ENCODE data around the gene TMEM225B. TPM values are rescaled to one million over a fixed set of nuclear protein-coding genes. Genes with fewer than 3 reads are reported as not detected.

Gene TMEM225B
- total RNA-seq, 1 experiment from 2014 or later: 3.1 TPM

DNA sequence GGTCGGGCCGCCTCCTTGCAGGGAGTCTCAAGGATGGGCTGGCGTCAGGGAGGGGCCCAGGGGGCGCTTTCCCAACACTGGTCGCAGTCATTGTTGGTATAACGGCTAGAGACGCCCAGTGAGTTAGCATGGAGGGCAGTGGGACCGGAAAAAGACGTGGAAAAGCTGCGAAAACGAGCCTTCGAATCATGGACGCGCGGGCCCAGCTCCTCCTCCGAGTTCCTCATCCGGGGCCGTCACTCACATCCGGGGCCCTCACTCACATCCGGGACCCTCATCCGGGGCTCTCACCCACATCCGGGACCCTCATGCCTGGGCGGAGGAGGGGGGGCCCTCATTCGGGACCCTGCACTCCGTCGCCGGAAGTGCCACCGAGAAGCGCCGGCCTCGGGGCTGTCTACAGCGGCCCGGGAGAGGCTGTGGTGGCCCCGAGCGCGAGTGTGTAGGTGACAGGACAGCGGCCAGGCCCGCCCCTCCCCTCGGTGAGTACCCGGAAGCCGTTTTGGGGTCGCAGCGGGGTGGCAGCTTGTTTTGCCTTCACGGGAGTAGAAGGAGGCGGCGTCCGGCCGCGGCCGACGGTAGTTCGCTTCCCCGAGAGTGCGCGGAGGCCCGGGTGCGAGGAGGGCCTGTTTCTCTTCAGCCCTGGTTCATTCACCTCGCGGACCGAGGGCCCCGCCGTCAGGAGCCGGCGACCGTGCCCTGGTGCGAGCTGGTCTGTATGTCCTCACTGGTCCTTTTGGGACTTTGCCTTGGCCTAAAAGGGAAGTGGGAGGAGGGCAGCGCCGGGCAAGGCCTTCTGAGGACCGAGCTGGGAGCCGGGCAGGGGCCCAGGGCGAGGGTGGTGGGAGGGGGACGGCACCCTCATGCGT is 39.5 kb upstream of the TMEM225B start, which contains the start of gene ZNF655 (continued):
- TF ChIP-seq REST (IDR thresholded peaks at IDR 0.05; ENCODE audit: low read depth): no peak
- TF ChIP-seq POLR2A (IDR thresholded peaks at IDR 0.05; ENCODE audit: borderline replicate concordance, extremely low read depth, insufficient read depth, insufficient read length): peak; percentile 74

- RAD21 ChIA-PET (ENCODE audit: low non-redundant PET in 1 of 2, low total read pairs in 2 of 2, uncharacterized antibody in 2 of 2, unreplicated experiment in 2 of 2): no interaction called here
- ATAC-seq (no peak; the same call in 1 of the 2 replicates), DNase-seq (ENCODE audit: low read depth, low spot score) (no peak)
- H3K4me1 ChIP-seq (ENCODE audit: control insufficient read depth in 1 of 2, insufficient read depth in 2 of 2, low read length in 2 of 2): peaks cover 37 to 56% of the 10 kb centered on the region in 2 experiments
- peaks cover 67% of the 10 kb centered on the region for H3K79me2 ChIP-seq (ENCODE audit: insufficient read depth, low read length)
- CTCF ChIA-PET: interaction anchor here (1.3 kb wide), 1 partner anchor 34 kb away, joined by 3 read pairs; no protein-coding TSS in a partner anchor
- H2AFZ ChIP-seq (ENCODE audit: low read depth, low read length, poor library complexity, severe bottlenecking): no peak overlapping the region
- TF ChIP-seq SIN3A (IDR thresholded peaks at IDR 0.05; ENCODE audit: low read depth) (no peak), FOSL1 (IDR thresholded peaks at IDR 0.05; ENCODE audit: low read depth) (no peak), ELF1 (IDR thresholded peaks at IDR 0.05; ENCODE audit: borderline replicate concordance, low read depth) (no peak), CBX3 (IDR thresholded peaks at IDR 0.05; ENCODE audit: low read depth) (no peak), EGR1 (IDR thresholded peaks at IDR 0.05; ENCODE audit: low read depth) (no peak), JUND (IDR thresholded peaks at IDR 0.05) (no peak), TCF7L2 (IDR thresholded peaks at IDR 0.05; ENCODE audit: borderline replicate concordance, extremely low read depth, insufficient read depth, insufficient read length) (no peak)
- TF ChIP-seq, protein P1, sequence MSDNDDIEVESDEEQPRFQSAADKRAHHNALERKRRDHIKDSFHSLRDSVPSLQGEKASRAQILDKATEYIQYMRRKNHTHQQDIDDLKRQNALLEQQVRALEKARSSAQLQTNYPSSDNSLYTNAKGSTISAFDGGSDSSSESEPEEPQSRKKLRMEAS (IDR thresholded peaks at IDR 0.05): no peak
- TF ChIP-seq, protein P2, sequence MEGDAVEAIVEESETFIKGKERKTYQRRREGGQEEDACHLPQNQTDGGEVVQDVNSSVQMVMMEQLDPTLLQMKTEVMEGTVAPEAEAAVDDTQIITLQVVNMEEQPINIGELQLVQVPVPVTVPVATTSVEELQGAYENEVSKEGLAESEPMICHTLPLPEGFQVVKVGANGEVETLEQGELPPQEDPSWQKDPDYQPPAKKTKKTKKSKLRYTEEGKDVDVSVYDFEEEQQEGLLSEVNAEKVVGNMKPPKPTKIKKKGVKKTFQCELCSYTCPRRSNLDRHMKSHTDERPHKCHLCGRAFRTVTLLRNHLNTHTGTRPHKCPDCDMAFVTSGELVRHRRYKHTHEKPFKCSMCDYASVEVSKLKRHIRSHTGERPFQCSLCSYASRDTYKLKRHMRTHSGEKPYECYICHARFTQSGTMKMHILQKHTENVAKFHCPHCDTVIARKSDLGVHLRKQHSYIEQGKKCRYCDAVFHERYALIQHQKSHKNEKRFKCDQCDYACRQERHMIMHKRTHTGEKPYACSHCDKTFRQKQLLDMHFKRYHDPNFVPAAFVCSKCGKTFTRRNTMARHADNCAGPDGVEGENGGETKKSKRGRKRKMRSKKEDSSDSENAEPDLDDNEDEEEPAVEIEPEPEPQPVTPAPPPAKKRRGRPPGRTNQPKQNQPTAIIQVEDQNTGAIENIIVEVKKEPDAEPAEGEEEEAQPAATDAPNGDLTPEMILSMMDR (IDR thresholded peaks at IDR 0.05 in 2 of 3, conservative IDR thresholded peaks at IDR 0.05 in 1 of 3; ENCODE audit: borderline replicate concordance in 1 of 3, insufficient read depth in 1 of 3, low read depth in 2 of 3, low read length in 2 of 3): no peak
- no peaks in the 10 kb centered on the region for H3K9me2 ChIP-seq (ENCODE audit: insufficient read depth)
- peak overlapping the region; percentile 79 for H3K4me2 ChIP-seq (ENCODE audit: low read length)
- POLR2A ChIA-PET: interaction anchor here (0.9 to 1.5 kb wide), 5 partner anchors 13 to 58 kb away, joined by 3 to 4 read pairs (median 3); partner anchors contain the start of gene ZKSCAN5
- BruUV-seq (replicated peaks): no TSS peak
- no peaks in the 10 kb centered on the region; the same call in 1 of the 2 replicates for H4K20me1 ChIP-seq (ENCODE audit: insufficient read depth)
- H3K4me3 ChIP-seq (replicated peaks in 1 of 2; ENCODE audit: low read depth in 1 of 2, low read length in 2 of 2): peak overlapping the region; percentile 90 to 95
- intact Hi-C loops (cut with micrococcal nuclease): loop anchor here (5.0 kb wide), 1 partner anchor 58 kb away; the partner anchor contains the start of gene ZSCAN25
- peak overlapping the region; percentile 96 for H3K9ac ChIP-seq (ENCODE audit: low read length)
- no peaks in the 10 kb centered on the region for H3K9me3 ChIP-seq (ENCODE audit: control insufficient read depth in 1 of 2, insufficient read depth in 1 of 2, low read depth in 1 of 2, low read length in 2 of 2)
- peaks cover 13 to 31% of the 10 kb centered on the region in 2 experiments for H3K36me3 ChIP-seq (ENCODE audit: control insufficient read depth in 1 of 2, insufficient read depth in 2 of 2, low read length in 2 of 2)
- H3K27me3 ChIP-seq (ENCODE audit: insufficient read depth, low read length): no peaks in the 10 kb centered on the region
- peak overlapping the region; percentile 93 for H3K27ac ChIP-seq (ENCODE audit: low read depth, low read length)
Measured at GRCh38 chr7:99559175-99559915, 38.7 kb upstream of the TMEM225B start.
